Head of caudate nucleus (tissue), 42 donors: ENCODE measurements around the gene RAB6B.

ENCODE experiments used
- DNase-seq, 42 donors: peaks; one replicate each; pipeline versions ENCODE4 v3.0.0 to v3.0.0-alpha.2; 2020 to 2021; ENCODE audit warnings: mixed read lengths in 7 of 42
- intact Hi-C: fragments of 100-400 bp; cut with DNase I; formaldehyde crosslinking; loops from one replicate; pipeline ENCODE4 v1.15.0; 2022

Gene RAB6B

GRCh38 chr3:133895208-133896001, at the start of gene RAB6B:
TSS of gene RAB6B (minus strand) at chr3:133895882. CDS start at chr3:133895466, 416 bp downstream.
- intact Hi-C loops, result no loop called here
- DNase-seq, result peak in 40 of 42 donors; percentile 62 to 88 (median 75)

- intact Hi-C loops, result no loop called here
- DNase-seq, result peak in 3 of 42 donors; percentile 3 to 22 (median 17)
Measured at GRCh38 chr3:133944641-133945380, 49.1 kb upstream of the RAB6B start.

DNA sequence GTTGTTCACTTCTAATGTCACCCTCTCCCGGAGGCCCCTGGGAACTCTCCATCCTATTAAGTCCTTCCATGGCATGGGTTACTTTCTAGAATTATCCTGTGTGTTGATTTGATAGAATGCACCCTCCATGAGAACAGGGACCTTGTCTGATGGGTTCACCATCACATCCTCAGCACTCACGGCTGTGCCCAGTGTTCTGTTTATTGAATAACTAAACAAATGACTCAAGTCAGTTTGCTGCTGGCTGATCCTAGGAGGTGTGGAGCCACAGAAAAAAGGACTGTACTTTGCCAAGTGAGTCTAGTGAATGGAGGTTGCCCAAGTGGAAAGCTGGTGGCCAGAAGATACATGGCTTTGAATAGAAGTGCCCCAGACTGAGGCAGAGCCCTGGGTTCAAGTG, 48.5 kb upstream of the RAB6B start:
- intact Hi-C loops, result no loop called here
- peak in 1 of 42 donors; percentile 2 for DNase-seq

GRCh38 chr3:133943639-133944141, 48.0 kb upstream of the RAB6B start:
- DNase-seq, result peak in 3 of 42 donors; percentile 5 to 23 (median 10)

DNA sequence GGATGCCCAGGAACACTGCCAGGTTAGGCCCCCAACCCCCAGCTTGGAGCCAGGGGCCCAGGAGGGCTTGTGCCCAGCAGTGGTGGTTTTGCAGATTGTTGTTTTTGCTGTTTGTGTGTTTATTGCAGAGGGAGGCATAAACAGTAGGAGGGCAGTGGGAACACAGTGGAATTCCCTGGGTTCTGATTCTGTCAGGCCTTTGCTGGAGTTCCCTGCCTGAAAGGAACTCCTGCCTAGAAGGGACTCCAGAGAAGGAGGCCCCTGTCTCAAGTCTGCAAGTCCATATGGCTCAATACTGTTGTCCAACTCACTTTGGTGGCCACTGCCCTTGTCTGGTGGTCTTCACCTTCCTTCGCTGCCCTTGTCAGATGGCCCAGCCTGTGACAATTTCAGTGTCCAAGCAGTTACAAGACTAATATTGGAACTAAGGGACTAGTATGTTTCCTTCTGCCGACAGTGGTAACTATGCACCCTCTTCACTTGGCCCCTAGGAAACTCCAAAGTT, 47.4 kb upstream of the RAB6B start:
- intact Hi-C loops, result no loop called here
- DNase-seq, result peak in 1 of 42 donors; percentile 34

More at GRCh38 chr3:133943639-133944141, 48.0 kb upstream of the RAB6B start:
- intact Hi-C loops, result no loop called here

- intact Hi-C loops, result no loop called here
- peak in 5 of 42 donors; percentile 2 to 27 (median 4) for DNase-seq
Measured at GRCh38 chr3:133941415-133941821, 45.7 kb upstream of the RAB6B start.

DNA sequence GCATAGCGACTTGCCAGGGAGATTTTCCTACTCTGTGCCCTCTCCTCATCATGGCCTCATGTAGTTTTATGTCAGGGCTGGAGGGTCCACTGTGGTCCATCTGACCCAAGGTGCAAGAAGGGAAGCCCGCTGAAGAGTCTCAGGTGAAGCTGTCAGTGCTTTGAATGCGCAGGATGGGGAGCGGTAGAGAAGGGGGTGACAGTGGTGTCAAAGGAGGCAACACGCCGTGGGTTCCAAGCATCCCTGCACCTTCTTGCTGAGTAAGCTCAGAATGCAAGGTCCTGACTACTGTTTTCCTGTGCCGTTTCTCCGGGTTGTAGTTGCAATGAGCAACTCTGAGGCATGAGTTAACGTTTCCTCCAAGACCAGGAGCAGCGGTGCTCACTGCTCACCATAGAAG, 44.9 kb upstream of the RAB6B start:
- intact Hi-C loops, result no loop called here
- peak in 2 of 42 donors; percentile 8 to 15 for DNase-seq

- intact Hi-C loops, result no loop called here
- DNase-seq, result peak in 1 of 42 donors; percentile 3
Measured at GRCh38 chr3:133939463-133939835, 43.8 kb upstream of the RAB6B start.

DNA sequence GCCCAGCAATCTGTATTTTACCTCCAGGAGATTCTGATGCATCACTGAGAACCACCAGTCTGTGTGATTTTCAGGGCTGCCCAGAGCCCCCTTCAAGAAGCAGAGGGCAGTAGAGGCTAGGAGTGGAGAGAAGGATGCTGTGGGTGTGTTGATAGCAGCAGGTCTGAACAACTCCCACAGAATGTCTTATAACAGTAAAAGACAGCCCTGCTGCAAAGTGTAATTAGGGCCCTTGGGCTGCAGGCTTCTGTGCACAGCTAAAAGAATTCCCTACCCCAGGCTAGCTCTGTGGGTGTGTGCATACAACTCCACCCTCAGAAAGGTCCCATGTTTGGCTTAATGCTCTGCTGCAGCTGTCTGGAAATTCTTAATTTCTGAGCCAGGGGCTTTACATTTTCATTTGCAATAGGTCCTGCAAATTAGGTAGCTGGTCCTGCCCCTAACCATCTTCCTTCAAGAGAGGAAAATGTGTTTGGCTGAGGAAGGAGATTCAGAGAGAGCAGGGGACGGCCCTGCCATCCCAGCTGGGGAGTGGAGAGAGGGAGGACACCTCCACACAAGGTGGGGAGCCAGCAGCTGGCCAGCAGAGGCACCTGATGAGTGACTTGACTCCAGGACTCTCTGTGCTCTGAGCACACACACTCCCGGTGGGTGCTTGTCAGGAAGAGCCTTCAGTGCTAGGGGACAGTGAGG, 43.2 kb upstream of the RAB6B start:
- peak in 8 of 42 donors; percentile 8 to 60 (median 34) for DNase-seq

DNA sequence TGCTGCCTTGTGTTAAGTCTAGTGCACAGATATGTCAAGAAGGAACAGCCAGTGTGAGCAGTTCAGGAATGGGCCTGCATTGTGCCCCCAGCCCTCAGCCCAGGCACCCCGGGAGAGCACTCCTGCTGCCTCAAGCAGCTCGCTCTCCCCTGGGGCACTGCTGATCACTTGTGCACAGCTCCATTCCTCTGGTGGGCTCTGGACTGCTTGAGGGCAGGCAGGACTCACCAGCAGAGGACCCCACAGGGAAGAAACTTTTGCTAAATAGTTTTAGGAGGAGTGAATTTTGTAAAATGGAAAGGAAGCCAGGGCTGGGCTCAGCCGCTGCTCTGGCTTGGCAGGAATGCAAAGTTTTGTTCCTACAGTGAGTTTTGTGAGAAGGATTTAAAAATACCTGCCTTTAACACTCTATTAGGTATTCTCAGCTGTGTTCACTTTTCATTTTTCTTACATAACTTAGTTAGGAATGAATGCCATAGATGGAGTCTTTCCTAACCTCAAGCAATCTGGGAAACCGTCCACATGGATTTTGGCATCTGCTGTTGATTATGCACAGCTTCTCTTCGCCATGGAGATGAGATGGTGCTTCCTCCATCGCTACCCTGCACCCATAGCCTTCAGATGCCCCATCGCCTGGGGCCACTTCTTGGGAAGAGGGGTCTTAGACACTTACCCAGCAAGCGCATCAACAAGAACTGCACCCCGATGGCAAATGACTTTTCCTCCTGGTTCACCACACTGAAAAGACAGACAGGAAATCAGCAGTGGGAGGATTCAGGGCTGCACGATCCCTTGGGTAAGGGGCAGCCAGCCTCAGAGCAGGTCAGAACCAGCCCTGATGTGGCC, 42.3 kb upstream of the RAB6B start:
- intact Hi-C loops, result no loop called here
- DNase-seq, result peak in 10 of 42 donors; percentile 8 to 52 (median 29)

More for the DNA sequence above, 43.2 kb upstream of the RAB6B start:
- intact Hi-C loops, result no loop called here

DNA sequence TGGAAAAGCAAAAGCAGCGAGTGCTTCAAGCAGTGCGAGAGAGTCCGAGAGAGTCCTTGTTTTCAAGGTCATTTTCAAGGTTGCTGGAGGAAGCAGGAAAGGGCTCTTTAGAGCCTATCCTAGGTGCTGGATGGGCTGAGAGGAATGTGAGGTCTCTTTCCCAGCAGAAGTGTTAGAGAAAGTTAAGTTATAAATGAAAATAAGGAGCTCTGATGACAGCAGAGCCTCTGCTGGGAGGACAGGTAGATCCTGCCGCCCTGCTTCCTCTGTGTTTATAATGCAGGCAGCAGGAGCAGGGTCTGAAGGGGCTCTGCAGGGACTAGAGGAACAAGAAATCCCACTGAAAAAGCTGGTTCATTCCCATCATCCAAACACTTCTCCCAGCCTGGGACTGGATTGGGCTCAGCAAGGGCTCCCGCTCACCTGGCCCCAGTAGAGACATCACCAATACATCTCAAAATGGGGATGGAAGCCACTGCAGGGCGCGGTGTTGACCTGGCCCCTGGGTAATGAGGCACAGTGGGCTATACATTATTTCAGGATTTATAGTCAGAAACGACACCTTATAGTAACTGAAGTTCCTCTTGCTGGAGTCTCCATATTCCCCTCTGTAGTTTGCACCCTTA, 41.5 kb upstream of the RAB6B start:
- peak in 5 of 42 donors; percentile 2 to 22 (median 5) for DNase-seq

DNA sequence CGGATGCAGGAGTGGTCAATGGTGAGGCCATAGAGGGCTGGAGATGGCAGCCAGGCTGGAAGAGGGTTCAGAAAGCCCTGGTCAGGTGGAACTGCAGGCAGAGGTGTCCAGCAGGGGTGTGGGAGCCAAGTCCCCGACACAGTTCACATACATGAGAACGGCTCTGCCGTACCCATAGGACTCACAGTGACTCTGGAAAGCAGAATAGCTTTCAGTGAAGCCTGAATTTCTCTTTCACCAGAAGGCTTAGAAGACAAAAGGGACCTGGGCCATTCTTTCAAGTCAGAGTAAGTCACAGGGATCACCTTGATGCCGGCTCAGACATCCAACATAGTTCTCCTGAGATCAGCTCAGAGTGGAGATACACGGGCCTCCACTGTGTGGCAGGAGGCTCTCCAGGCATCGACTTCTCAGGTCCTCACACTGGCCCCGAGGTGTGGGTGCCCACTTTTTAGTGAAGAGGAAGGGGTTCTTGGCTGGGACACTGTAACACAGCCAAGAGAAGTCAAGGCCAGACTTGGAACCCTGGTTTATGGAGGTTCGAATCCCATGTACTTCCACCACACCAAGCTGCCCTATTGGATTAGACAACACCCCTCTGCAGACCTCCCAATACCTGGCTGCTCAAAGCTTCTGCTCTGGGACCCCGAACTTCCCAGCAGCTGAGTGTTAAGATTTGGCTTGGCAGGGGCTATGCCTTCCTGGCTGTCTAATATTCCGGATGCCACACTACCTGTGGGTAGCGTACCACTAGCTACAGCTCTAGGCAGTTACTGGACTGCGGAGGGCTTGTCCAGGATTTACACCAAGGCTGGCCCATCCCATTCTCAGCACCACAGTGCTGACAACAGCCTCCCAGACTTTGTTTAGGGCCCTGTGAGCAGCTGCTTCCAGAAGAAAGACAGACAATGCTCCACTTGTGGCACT, 40.4 kb upstream of the RAB6B start:
- intact Hi-C loops, result no loop called here
- peak in 6 of 42 donors; percentile 0 to 36 (median 15) for DNase-seq

More for the DNA sequence above, 41.5 kb upstream of the RAB6B start:
- intact Hi-C loops, result no loop called here

DNA sequence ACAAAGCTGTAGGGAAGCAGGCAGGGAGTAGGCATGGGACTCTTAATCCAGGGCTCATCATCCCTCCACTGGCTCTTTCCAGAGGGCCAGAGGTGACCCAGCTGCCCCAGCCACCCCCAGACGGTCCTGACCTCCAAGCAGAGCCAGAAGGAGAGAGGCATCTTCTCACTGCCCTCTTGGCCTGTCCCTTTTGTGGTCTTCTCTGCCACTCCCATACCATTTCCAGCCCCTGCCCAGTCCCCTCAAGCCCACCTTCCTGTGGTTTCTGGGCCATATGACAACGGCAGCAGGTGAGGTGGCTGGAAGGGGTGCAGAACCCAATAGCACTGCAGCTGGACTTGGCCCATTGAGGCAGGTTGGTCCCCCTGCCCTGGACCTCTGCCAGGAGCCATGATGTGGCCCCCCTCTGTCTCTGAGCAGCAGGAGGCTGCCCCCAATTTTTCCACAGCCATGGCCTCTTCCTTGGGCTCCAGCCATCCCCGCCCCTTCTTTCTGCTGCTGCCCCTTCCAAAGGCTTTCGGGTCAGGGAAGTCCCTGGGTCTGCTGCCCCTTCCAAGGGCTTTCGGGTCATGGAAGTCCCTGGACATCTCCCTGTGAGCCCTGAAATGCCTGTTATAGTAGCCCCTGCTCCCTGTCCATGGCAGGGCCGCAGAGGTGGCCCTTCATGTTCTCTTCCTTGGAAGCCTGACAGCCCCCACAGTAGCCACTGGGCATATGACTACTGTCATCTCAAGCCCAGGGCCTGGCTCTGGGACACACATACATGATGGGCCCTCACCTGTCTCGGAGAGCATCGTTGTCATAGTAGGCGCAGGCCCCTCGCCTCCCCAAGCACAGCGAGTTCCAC, 39.5 kb upstream of the RAB6B start:
- peak in 6 of 42 donors; percentile 8 to 16 (median 13) for DNase-seq
- intact Hi-C loops, result no loop called here

DNA sequence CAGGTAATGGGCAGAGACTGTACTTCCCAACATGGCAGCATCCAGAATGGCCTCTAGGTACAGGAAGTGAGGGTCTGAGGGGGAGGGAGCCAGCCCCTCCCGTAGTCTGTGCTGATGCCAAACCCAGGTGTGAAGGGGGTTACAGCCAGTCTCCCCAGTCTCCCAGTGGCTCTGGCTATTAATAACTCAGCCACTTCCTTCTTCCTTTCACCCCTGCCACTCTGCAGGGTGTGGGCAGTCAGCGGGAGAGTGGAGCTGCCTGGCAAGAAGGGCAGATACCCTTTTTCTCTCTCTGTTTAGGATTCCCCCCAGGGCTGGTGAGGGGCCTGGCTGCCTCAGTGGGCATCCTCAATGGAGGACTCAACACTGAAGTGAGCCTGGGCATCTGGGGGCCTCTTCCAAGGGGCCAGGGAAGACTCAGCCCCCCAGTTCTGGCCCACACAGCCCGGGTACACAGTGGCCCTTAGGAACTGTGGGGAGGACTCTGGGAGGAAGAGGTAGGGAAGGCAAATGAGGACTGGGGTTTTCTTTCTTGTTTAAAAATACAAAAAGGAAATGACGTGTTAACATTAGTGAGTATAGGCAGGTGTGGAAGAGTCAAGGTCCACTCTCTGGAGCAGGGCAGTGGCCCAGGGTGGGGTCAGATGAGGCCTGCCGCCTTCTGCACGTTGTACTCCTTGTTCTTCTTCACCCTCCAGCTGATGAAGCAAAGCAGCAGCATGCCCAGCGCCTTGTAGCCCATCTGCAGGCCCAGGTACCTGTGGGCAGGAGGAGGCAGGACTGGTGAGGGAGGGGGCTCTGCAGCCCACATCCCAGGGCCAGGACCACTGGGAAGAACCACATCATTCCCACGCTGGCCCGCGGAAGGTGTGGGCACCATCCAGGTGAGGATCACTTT, 38.6 kb upstream of the RAB6B start:
- intact Hi-C loops, result no loop called here
- peak in 5 of 42 donors; percentile 3 to 38 (median 11) for DNase-seq
